GM12874 (cell line): ENCODE results near the gene KIAA1755.

ENCODE experiments used
- TF ChIP-seq, protein P1 (sequence below): IDR thresholded peaks from 2 replicates; pipeline ENCODE4 v1.5.1; 2011; ENCODE audit warnings: low read depth, mild to moderate bottlenecking, control low read depth, low read length, moderate library complexity; ENCODE audit not compliant: insufficient read depth

KIAA1755 gene

DNA sequence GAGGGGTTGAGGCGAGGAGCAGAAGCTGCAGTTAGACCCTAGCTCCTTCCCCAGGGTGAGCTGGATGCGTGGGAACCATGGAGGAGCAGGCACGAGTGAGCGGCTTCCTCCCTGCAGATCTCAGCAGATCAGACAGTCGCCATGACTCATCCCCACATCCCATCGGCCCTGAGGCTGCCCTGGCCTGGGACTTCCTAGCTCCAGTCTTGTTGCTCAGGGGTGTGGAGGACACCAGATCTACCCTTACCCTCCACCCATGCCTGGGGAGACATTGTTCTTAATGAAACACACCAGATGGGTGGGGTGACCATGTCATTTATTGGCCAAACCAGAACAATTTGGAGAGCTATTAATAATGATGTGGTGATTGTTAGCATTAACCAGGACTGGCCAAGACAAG, 59.2 kb downstream of the KIAA1755 start:
- TF ChIP-seq, protein P1, sequence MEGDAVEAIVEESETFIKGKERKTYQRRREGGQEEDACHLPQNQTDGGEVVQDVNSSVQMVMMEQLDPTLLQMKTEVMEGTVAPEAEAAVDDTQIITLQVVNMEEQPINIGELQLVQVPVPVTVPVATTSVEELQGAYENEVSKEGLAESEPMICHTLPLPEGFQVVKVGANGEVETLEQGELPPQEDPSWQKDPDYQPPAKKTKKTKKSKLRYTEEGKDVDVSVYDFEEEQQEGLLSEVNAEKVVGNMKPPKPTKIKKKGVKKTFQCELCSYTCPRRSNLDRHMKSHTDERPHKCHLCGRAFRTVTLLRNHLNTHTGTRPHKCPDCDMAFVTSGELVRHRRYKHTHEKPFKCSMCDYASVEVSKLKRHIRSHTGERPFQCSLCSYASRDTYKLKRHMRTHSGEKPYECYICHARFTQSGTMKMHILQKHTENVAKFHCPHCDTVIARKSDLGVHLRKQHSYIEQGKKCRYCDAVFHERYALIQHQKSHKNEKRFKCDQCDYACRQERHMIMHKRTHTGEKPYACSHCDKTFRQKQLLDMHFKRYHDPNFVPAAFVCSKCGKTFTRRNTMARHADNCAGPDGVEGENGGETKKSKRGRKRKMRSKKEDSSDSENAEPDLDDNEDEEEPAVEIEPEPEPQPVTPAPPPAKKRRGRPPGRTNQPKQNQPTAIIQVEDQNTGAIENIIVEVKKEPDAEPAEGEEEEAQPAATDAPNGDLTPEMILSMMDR = no peak

DNA sequence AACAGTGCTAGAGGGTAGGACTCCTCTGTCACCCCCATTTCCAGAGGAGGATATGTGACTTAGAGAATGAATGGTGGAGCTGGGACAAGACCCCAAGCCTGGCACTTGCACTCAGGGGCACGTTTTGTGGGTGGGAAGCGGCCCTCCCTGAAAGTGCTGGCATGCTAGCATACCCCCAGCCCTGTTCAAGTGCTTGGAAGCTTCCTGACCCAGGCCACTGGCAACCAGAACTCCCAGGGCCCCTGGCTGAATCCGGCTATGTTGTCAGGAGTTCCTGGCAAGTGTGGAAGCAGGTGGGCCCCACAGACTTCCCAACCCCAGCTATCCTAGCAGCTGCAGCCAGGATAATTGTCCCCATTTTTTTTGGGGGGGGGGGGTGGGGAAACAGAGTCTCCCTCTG, 59.9 kb downstream of the KIAA1755 start:
- TF ChIP-seq, protein P1 = no peak

DNA sequence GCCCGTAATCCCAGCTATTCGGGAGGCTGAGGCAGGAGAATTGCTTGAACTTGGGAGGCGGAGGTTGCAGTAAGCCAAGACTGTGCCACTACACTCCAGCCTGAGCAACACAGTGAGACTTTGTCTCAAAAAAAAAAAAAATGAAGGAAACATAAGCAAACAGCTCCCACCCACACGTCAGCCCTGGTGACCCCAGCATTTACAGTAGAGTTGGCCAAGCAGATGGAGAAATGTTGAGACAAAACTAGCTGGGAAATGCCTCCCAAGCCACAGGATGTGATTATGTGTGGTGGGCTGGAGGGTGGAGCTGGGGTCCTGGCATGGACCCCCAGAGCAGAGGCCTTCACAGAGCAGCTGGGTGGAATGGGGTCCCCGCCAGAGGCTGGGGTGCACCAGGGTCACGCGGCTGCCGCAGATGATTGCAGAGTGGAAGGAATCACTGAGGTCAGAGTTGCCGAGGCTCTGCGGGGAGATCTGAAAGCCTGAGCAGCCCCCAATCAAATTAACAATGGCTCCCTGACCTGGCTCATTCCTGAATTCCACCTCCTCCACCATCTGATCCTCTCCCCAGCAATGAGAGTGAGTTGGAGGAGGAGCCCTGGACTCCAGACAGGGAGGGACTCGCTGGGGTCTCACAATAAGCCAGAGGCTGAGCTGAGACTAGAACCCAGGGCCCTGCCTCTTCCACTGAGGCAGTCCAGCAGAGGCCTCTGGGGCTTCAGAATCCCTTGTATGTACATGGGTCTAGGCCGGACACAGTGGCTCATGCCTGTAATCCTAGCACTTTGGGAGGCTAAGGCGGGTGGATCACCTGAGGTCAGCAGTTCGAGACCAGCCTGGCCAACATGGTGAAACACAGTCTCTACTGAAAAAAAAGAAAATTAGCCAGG, 60.8 kb downstream of the KIAA1755 start:
- TF ChIP-seq, protein P1 = no peak

DNA sequence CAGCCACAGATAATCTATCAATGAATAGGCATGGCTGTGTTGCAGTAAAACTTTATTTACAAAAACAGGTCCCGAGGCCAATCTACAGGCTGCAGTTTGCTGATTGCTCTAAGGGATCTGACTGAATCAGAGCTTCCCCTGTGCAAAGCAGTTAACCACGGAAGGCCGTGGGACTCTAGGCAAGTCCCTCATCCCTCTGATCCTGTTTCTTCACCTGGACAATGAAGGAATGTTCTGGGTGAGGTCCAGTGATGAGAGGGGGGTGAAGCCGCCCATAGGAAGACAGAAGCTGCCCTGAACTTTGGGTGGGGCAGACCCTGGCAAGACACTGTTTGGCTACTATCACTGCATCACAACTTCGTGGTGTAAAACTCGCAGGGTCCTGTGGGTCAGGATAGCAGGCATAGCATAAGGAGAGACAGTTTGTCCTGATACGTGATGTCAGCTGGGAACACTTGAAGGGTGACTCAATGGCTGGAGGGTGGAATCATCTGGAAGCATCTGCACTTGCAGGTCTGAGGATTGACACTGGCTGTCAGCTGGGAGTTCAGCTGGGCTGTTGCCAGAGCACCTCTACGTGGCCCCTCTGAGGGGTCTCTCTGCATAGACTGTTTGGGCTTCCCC, 62.2 kb downstream of the KIAA1755 start:
- TF ChIP-seq, protein P1 = no peak

DNA sequence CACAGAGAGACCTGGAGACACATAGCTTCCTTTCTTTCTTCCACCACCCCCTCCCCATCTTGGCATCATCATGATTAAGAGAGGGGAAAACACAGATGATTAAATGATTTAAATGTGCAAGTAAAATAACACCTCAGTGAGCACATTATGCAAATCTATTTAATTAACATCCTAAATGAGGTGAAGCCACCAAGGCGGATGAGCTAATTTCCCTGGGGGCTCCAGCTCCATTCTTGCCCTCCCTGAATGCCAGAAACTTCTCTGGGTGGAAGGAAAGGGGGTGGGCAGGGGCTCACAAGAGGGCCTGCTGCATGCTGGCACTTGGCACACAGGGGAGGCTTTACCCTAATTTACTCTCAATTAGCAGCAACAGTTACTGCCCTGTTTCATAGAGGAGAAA, 62.9 kb downstream of the KIAA1755 start:
- TF ChIP-seq, protein P1 = no peak

DNA sequence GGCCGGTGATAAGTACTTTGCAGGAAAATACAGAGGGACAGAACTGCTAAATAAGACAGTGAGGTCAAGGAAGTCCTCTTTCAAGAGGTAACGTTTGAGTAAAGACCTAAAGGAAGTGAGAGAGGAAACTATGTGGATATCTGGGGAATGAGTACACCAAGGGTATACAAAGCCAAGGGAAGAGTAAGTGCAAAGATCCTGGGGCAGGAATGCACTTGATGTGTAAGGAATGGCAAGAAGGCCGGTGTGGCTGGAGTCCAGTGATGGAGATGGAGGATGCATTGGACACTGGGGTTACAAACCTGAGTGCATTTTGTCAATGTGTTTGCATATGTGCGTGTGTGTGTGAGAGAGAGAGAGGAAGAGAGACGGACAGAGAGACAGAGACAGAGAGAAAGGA, 63.3 kb downstream of the KIAA1755 start:
- TF ChIP-seq, protein P1 = no peak

DNA sequence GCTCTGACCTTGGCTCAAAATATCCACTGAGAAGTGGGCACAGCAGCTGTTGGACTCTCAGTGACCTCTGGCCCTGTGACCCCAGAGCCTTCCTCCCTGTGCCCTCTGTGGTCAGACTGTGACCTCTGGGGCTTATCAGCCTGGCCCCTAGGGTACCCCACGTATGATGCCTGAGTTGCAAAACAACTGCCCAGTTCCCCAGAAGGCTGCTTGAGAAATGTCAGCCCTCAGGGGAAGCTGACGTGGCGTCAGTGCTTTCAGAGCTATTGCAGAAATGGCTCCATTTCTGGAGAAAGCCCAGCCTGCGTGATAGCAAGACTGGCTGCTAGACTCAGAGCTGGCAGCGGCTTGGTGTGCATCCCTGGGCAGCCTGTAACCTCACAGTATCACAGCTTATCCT, 63.9 kb downstream of the KIAA1755 start:
- TF ChIP-seq, protein P1 = no peak
